GM23338 (cell line): Measurements from ENCODE around the gene STAC. TPM values are rescaled to one million over a fixed set of nuclear protein-coding genes. Genes with fewer than 3 reads are reported as not detected.

ENCODE experiments used
- ATAC-seq: fragments of 200-7000 bp; cut with Tn5 transposase; 3 replicates; pipeline ENCODE4 v1.9.1; 2020
- DNase-seq: peaks from one replicate; pipeline ENCODE4 v3.0.0-alpha.2; 2015; ENCODE audit warnings: low spot score
- H2AFZ ChIP-seq: fragments of 200-600 bp; sonication (generic); 2 replicates; pipeline ENCODE4 v1.8.0; 2016; ENCODE audit warnings: antibody characterized with exemption, mild to moderate bottlenecking, moderate library complexity
- H3F3A ChIP-seq: fragments of 200-600 bp; sonication (generic); replicated peaks from 2 replicates; pipeline ENCODE4 v1.8.0; 2017; ENCODE audit warnings: antibody characterized with exemption, mixed run types, low read depth
- H3K27ac ChIP-seq: fragments of 200-600 bp; sonication (generic); 2 replicates; pipeline ENCODE4 v1.6.1; 2016; ENCODE audit warnings: low read depth
- H3K27me3 ChIP-seq: fragments of 200-600 bp; sonication (generic); 2 replicates; pipeline ENCODE4 v1.8.0; 2016; ENCODE audit warnings: mild to moderate bottlenecking, mixed run types, moderate library complexity; ENCODE audit not compliant: insufficient read depth
- H3K36me3 ChIP-seq: fragments of 200-600 bp; sonication (generic); 2 replicates; pipeline ENCODE4 v1.8.0; 2016; ENCODE audit warnings: mild to moderate bottlenecking; ENCODE audit not compliant: insufficient read depth
- H3K4me1 ChIP-seq: fragments of 200-600 bp; sonication (generic); 2 replicates; pipeline ENCODE4 v1.8.0; 2016; ENCODE audit warnings: mild to moderate bottlenecking, moderate library complexity; ENCODE audit not compliant: insufficient read depth
- H3K4me2 ChIP-seq: fragments of 200-600 bp; sonication (generic); 2 replicates; pipeline ENCODE4 v1.7.1; 2017; ENCODE audit warnings: mixed run types
- H3K4me3 ChIP-seq: fragments of 200-600 bp; sonication (generic); 2 replicates; pipeline ENCODE4 v1.6.1; 2016; ENCODE audit warnings: mixed run types
- H3K79me2 ChIP-seq: fragments of 200-600 bp; sonication (generic); replicated peaks from 2 replicates; pipeline ENCODE4 v1.8.0; 2017; ENCODE audit warnings: mild to moderate bottlenecking; ENCODE audit not compliant: insufficient read depth
- H3K9me2 ChIP-seq: fragments of 200-600 bp; sonication (generic); 2 replicates; pipeline ENCODE4 v1.8.0; 2017; ENCODE audit not compliant: insufficient read depth
- H4K20me1 ChIP-seq: fragments of 200-600 bp; sonication (generic); replicated peaks from 2 replicates; pipeline ENCODE4 v1.8.0; 2017; ENCODE audit warnings: mild to moderate bottlenecking; ENCODE audit not compliant: insufficient read depth
- H3K27ac Mint-ChIP-seq: 2 replicates; pipeline ENCODE4 v1.8.0; 2020; ENCODE audit warnings: inconsistent platforms, mild to moderate bottlenecking, moderate library complexity, mixed read lengths
- H3K27me3 Mint-ChIP-seq: 3 replicates; pipeline ENCODE4 v1.8.0; 2022; ENCODE audit warnings: low read depth, mild to moderate bottlenecking, moderate library complexity, mixed read lengths, inconsistent platforms; ENCODE audit not compliant: insufficient read depth, poor library complexity
- H3K36me3 Mint-ChIP-seq: 3 replicates; pipeline ENCODE4 v1.8.0; 2021; ENCODE audit warnings: low read depth, mild to moderate bottlenecking, inconsistent platforms, moderate library complexity, mixed read lengths
- H3K4me1 Mint-ChIP-seq: 3 replicates; pipeline ENCODE4 v1.8.0; 2020; ENCODE audit warnings: mild to moderate bottlenecking, inconsistent platforms, mixed read lengths
- H3K4me3 Mint-ChIP-seq: 3 replicates; pipeline ENCODE4 v1.8.0; 2021; ENCODE audit warnings: moderate library complexity, mild to moderate bottlenecking, inconsistent platforms, mixed read lengths
- H3K9me3 Mint-ChIP-seq: 3 replicates; pipeline ENCODE4 v1.8.0; 2020; ENCODE audit warnings: moderate library complexity, mild to moderate bottlenecking, inconsistent platforms, mixed read lengths
- CREB1 ChIP-seq: fragments of 250-450 bp; sonication (Bioruptor Pico); IDR thresholded peaks from 2 replicates; pipeline ENCODE4 v1.5.0; 2020; ENCODE audit warnings: low read depth, mild to moderate bottlenecking, moderate library complexity
- CTCF ChIP-seq, 2 experiments: fragments of 200-600 bp in 1 of 2; sonication (generic) in 1 of 2; conservative IDR thresholded peaks; 2 replicates each; pipeline versions ENCODE4 v1.5.1 to v1.6.1; 2016 to 2017; ENCODE audit warnings: antibody characterized with exemption in 2 of 2, low read depth in 2 of 2, mild to moderate bottlenecking in 2 of 2, moderate library complexity in 1 of 2
- JUNB ChIP-seq: IDR thresholded peaks from one replicate; pipeline ENCODE4 v1.6.1; 2016; ENCODE audit warnings: antibody characterized with exemption; ENCODE audit not compliant: unreplicated experiment
- REST ChIP-seq: IDR thresholded peaks from one replicate; pipeline ENCODE4 v1.6.1; 2018; ENCODE audit warnings: antibody characterized with exemption; ENCODE audit not compliant: unreplicated experiment
- STAT1 ChIP-seq: IDR thresholded peaks from one replicate; pipeline ENCODE4 v1.6.1; 2016; ENCODE audit warnings: antibody characterized with exemption; ENCODE audit not compliant: unreplicated experiment
- ZNF114 ChIP-seq: fragments of 250-450 bp; sonication (Bioruptor Pico); IDR thresholded peaks from 2 replicates; pipeline ENCODE4 v1.5.0; 2020; ENCODE audit warnings: mild to moderate bottlenecking, moderate library complexity
- ZNF331 ChIP-seq: fragments of 250-450 bp; sonication (Bioruptor Pico); IDR thresholded peaks from 2 replicates; pipeline ENCODE4 v1.5.0; 2020; ENCODE audit warnings: low read depth, mild to moderate bottlenecking, moderate library complexity
- ZNF462 ChIP-seq: fragments of 250-450 bp; sonication (Bioruptor Pico); IDR thresholded peaks from 2 replicates; pipeline ENCODE4 v1.5.0; 2020; ENCODE audit warnings: mild to moderate bottlenecking, moderate library complexity
- polyA plus RNA-seq: library from polyadenylated mRNA; unstranded; fragments of >200 nt; fragmentation: Nextera tagmentation; extraction: Ambion mirVana; gene quantifications from 2 replicates; pipeline ENCODE4 v1.2.1, GENCODE V29; 2016
- total RNA-seq: library from RNA; depleted of rRNA; stranded (reverse); fragments of >200 nt; shearing (Covaris generic); gene quantifications from 2 replicates; pipeline ENCODE4 v1.2.3, GENCODE V29; 2014

Gene STAC
- total and polyA plus RNA-seq, 2 experiments from 2014 or later: 5.6 to 22.9 TPM

- TF ChIP-seq ZNF462 (CRISPR knock-in tag) (no peak), CREB1 (no peak), REST (no peak), STAT1 (no peak), ZNF114 (CRISPR knock-in tag) (no peak), JUNB (no peak)
Measured at GRCh38 chr3:36429986-36430485, 49.7 kb downstream of the STAC start (continued).

- DNase-seq: no peak
- TF ChIP-seq REST: no peak
- TF ChIP-seq CTCF (conservative IDR thresholded peaks at IDR 0.05; ENCODE audit: low read depth in 2 of 2): no peak
- TF ChIP-seq JUNB: no peak
- no peak for TF ChIP-seq ZNF331 (CRISPR knock-in tag)
Measured at GRCh38 chr3:36433511-36433910, 53.2 kb downstream of the STAC start.

More at GRCh38 chr3:36433511-36433910, 53.2 kb downstream of the STAC start:
- Histone ChIP-seq H3K4me3 (no peak overlapping the region), H3K9me2 (0 out of 2 replicates have a peak, but pooled peaks cover 5% of the 10 kb centered on the region), H3F3A (no peaks in the 10 kb centered on the region), H3K79me2 (no peaks in the 10 kb centered on the region), H3K27ac (no peak overlapping the region), H3K4me2 (no peak overlapping the region), H2AFZ (no peak overlapping the region), H4K20me1 (peaks cover 6% of the 10 kb centered on the region; the same call in 1 of the 2 replicates), H3K4me1 (no peaks in the 10 kb centered on the region), H3K36me3 (no peaks in the 10 kb centered on the region), H3K27me3 (no peaks in the 10 kb centered on the region)
- Mint-ChIP-seq H3K4me1 (no peaks in the 10 kb centered on the region), H3K4me3 (no peak overlapping the region), H3K27ac (no peak overlapping the region), H3K36me3 (no peaks in the 10 kb centered on the region), H3K9me3 (no peaks in the 10 kb centered on the region), H3K27me3 (no peaks in the 10 kb centered on the region)
- no peak for ATAC-seq
